Measurements from ENCODE around the gene DAAM2.

The DAAM2 gene

GRCh38 chr6:39790772-39791171 is 1.4 kb upstream of the DAAM2 start:
- DNase-seq: peak; percentile 40

GRCh38 chr6:39791311-39791710 is 865 bp upstream of the DAAM2 start:
- DNase-seq: peak; percentile 39

- DNase-seq: peak; percentile 38
Measured at GRCh38 chr6:39792540-39793450, 619 bp downstream of the DAAM2 start.

- DNase-seq: no peak
Measured at GRCh38 chr6:39793516-39793915, 1.3 kb downstream of the DAAM2 start.

GRCh38 chr6:39794231-39794630 is 2.1 kb downstream of the DAAM2 start:
- DNase-seq: no peak

- DNase-seq: no peak
Measured at GRCh38 chr6:39797751-39798150, 5.6 kb downstream of the DAAM2 start.

- no peak for DNase-seq
Measured at GRCh38 chr6:39800034-39801032, 8.2 kb downstream of the DAAM2 start.

GRCh38 chr6:39801456-39802251 is 9.5 kb downstream of the DAAM2 start:
- peak; percentile 8 for DNase-seq

- no peak for DNase-seq
Measured at GRCh38 chr6:39803872-39804271, 11.7 kb downstream of the DAAM2 start.

- DNase-seq: peak; percentile 26
Measured at GRCh38 chr6:39804466-39805065, 12.4 kb downstream of the DAAM2 start.

GRCh38 chr6:39806278-39806677 is 14.1 kb downstream of the DAAM2 start:
- no peak for DNase-seq

GRCh38 chr6:39808346-39808745 is 16.2 kb downstream of the DAAM2 start:
- DNase-seq: no peak

GRCh38 chr6:39808964-39809363 is 16.8 kb downstream of the DAAM2 start:
- DNase-seq: peak; percentile 78

- DNase-seq: no peak
Measured at GRCh38 chr6:39811835-39812345, 19.7 kb downstream of the DAAM2 start.

GRCh38 chr6:39812496-39812852 is 20.3 kb downstream of the DAAM2 start:
- no peak for DNase-seq

- DNase-seq: peak; percentile 78
Measured at GRCh38 chr6:39812853-39813533, 20.8 kb downstream of the DAAM2 start.

- no peak for DNase-seq
Measured at GRCh38 chr6:39814236-39814635, 22.1 kb downstream of the DAAM2 start.

- no peak for DNase-seq
Measured at GRCh38 chr6:39815356-39815755, 23.2 kb downstream of the DAAM2 start.

- no peak for DNase-seq
Measured at GRCh38 chr6:39816747-39817146, 24.6 kb downstream of the DAAM2 start.

GRCh38 chr6:39818695-39819094 is 26.5 kb downstream of the DAAM2 start:
- DNase-seq: no peak

- DNase-seq: no peak
Measured at GRCh38 chr6:39819228-39819627, 27.1 kb downstream of the DAAM2 start.
